Mesenchymal stem cell (in vitro differentiated cells and primary cell): ENCODE data around the gene KCNJ18.
"Not testable (repeated sequence)": the region's sequence is repeated elsewhere in the genome, so short reads cannot be mapped to it uniquely, and the experiment has no call there.

Source experiments
- DNase-seq: peaks from one replicate; pipeline ENCODE4 v3.0.0-alpha.2; 2013
- H2AFZ ChIP-seq: one replicate; pipeline ENCODE4 v1.6.1; 2013; ENCODE audit warnings: low read depth, mild to moderate bottlenecking, control low read depth, inconsistent platforms, low read length, moderate library complexity
- H2AK5ac ChIP-seq: 2 replicates; pipeline ENCODE4 v1.6.1; 2013; ENCODE audit warnings: low read length, moderate library complexity, mild to moderate bottlenecking, inconsistent platforms; ENCODE audit not compliant: severe bottlenecking
- H2BK120ac ChIP-seq: one replicate; pipeline ENCODE4 v1.6.1; 2013; ENCODE audit warnings: low read depth, mild to moderate bottlenecking, inconsistent platforms, low read length, moderate library complexity
- H2BK12ac ChIP-seq, 2 experiments: one replicate each; pipeline ENCODE4 v1.6.1; 2013; ENCODE audit warnings: inconsistent platforms in 2 of 2, low read length in 2 of 2, mild to moderate bottlenecking in 2 of 2, moderate library complexity in 2 of 2, control low read depth in 1 of 2
- H2BK15ac ChIP-seq: one replicate; pipeline ENCODE4 v1.6.1; 2013; ENCODE audit warnings: mild to moderate bottlenecking, low read depth, inconsistent platforms; ENCODE audit not compliant: poor library complexity, severe bottlenecking
- H2BK5ac ChIP-seq: 2 replicates; pipeline ENCODE4 v1.6.1; 2013; ENCODE audit warnings: low read depth, mild to moderate bottlenecking, low read length, control low read depth, inconsistent platforms; ENCODE audit not compliant: poor library complexity, severe bottlenecking
- H3K14ac ChIP-seq, 2 experiments: one replicate each; pipeline ENCODE4 v1.6.1; 2013; ENCODE audit warnings: inconsistent platforms in 2 of 2, low read length in 2 of 2, control low read depth in 1 of 2, mild to moderate bottlenecking in 1 of 2, moderate library complexity in 1 of 2
- H3K18ac ChIP-seq, 2 experiments: one replicate each; pipeline ENCODE4 v1.6.1; 2013; ENCODE audit warnings: inconsistent platforms in 2 of 2, low read length in 2 of 2, control low read depth in 1 of 2, low read depth in 1 of 2, mild to moderate bottlenecking in 1 of 2
- H3K23ac ChIP-seq, 2 experiments: one replicate each; pipeline ENCODE4 v1.6.1; 2013; ENCODE audit warnings: inconsistent platforms in 2 of 2, low read length in 2 of 2, mild to moderate bottlenecking in 2 of 2, moderate library complexity in 2 of 2, control low read depth in 1 of 2
- H3K27ac ChIP-seq: 2 replicates; pipeline ENCODE4 v1.5.1; 2013; ENCODE audit warnings: mild to moderate bottlenecking, moderate library complexity, low read length, control low read depth, inconsistent platforms; ENCODE audit not compliant: poor library complexity, severe bottlenecking
- H3K27me3 ChIP-seq, 2 experiments: 2 replicates each; pipeline versions ENCODE4 v1.6.1 to v1.7.0; 2013; ENCODE audit warnings: low read length in 2 of 2, mild to moderate bottlenecking in 2 of 2, moderate library complexity in 2 of 2, control low read depth in 1 of 2, inconsistent platforms in 1 of 2; ENCODE audit not compliant: control insufficient read depth in 1 of 2, insufficient read depth in 1 of 2
- H3K36me3 ChIP-seq, 2 experiments: 2 replicates each; pipeline versions ENCODE4 v1.6.1 to v1.7.0; 2013; ENCODE audit warnings: low read length in 2 of 2, control low read depth in 1 of 2, inconsistent platforms in 1 of 2, low read depth in 1 of 2, mild to moderate bottlenecking in 1 of 2; ENCODE audit not compliant: insufficient read depth in 2 of 2, control insufficient read depth in 1 of 2
- H3K4ac ChIP-seq, 2 experiments: one replicate each; pipeline ENCODE4 v1.6.1; 2013; ENCODE audit warnings: inconsistent platforms in 2 of 2, low read length in 2 of 2, mild to moderate bottlenecking in 2 of 2, moderate library complexity in 2 of 2, control low read depth in 1 of 2, low read depth in 1 of 2
- H3K4me1 ChIP-seq: 2 replicates; pipeline ENCODE4 v1.6.1; 2013; ENCODE audit warnings: low read depth, low read length, control low read depth; ENCODE audit not compliant: control insufficient read depth, insufficient read depth
- H3K4me2 ChIP-seq: 2 replicates; pipeline ENCODE4 v1.6.1; 2013; ENCODE audit warnings: low read length, mild to moderate bottlenecking, inconsistent platforms; ENCODE audit not compliant: poor library complexity, severe bottlenecking
- H3K4me3 ChIP-seq, 2 experiments: 2 replicates each; pipeline versions ENCODE4 v1.5.1 to v1.7.0; 2013; ENCODE audit warnings: low read length in 2 of 2, mild to moderate bottlenecking in 2 of 2, control low read depth in 1 of 2, low read depth in 1 of 2; ENCODE audit not compliant: insufficient read depth in 1 of 2
- H3K79me1 ChIP-seq: replicated peaks from 2 replicates; pipeline ENCODE4 v1.6.1; 2013; ENCODE audit warnings: mild to moderate bottlenecking, control low read depth, low read length, inconsistent platforms; ENCODE audit not compliant: poor library complexity, severe bottlenecking
- H3K9ac ChIP-seq: 2 replicates; pipeline ENCODE4 v1.7.0; 2013; ENCODE audit warnings: mild to moderate bottlenecking, low read length, moderate library complexity
- H3K9me3 ChIP-seq: 2 replicates; pipeline ENCODE4 v1.7.0; 2013; ENCODE audit warnings: mild to moderate bottlenecking, low read length; ENCODE audit not compliant: control insufficient read depth
- H4K8ac ChIP-seq: one replicate; pipeline ENCODE4 v1.6.1; 2013; ENCODE audit warnings: inconsistent platforms, mild to moderate bottlenecking, low read length, moderate library complexity
- H4K91ac ChIP-seq: one replicate; pipeline ENCODE4 v1.6.1; 2013; ENCODE audit warnings: mild to moderate bottlenecking, low read length, inconsistent platforms
- WGBS: methylation state at CpG from one replicate; pipeline ENCODE4 v1.1.7; 2013; ENCODE audit warnings: mixed read lengths; 5-methylcytosine and 5-hydroxymethylcytosine counted together

The KCNJ18 gene

GRCh38 chr17:21731076-21731475, 38.8 kb downstream of the KCNJ18 start:
- DNase-seq, H3K9ac ChIP-seq, H2AFZ ChIP-seq, H3K4me3 ChIP-seq, H3K18ac ChIP-seq, H2BK5ac ChIP-seq, H2BK12ac ChIP-seq, H4K8ac ChIP-seq, H3K23ac ChIP-seq, H3K4me1 ChIP-seq, H2AK5ac ChIP-seq, H2BK120ac ChIP-seq, H3K36me3 ChIP-seq, H3K4me2 ChIP-seq, H3K4ac ChIP-seq, H3K9me3 ChIP-seq, H3K79me1 ChIP-seq, H3K27ac ChIP-seq, H2BK15ac ChIP-seq, H4K91ac ChIP-seq, H3K27me3 ChIP-seq, H3K14ac ChIP-seq: not testable (repeated sequence)
- WGBS, result 78% methylated on average over 5 of the region's 5 CpGs

GRCh38 chr17:21733931-21734330, 41.6 kb downstream of the KCNJ18 start:
- H2BK5ac ChIP-seq, H3K4me3 ChIP-seq, H3K27me3 ChIP-seq, H3K14ac ChIP-seq, H3K23ac ChIP-seq, H3K36me3 ChIP-seq, H3K9me3 ChIP-seq, H2BK15ac ChIP-seq, H3K4me1 ChIP-seq, H3K9ac ChIP-seq, H2AK5ac ChIP-seq, H4K91ac ChIP-seq, H2BK12ac ChIP-seq, H3K27ac ChIP-seq, H3K4me2 ChIP-seq, H3K18ac ChIP-seq, H3K4ac ChIP-seq, H3K79me1 ChIP-seq, H4K8ac ChIP-seq, H2AFZ ChIP-seq, DNase-seq, H2BK120ac ChIP-seq: not testable (repeated sequence)
- WGBS, result 84% methylated on average over 3 of the region's 3 CpGs

GRCh38 chr17:21735814-21736213, 43.5 kb downstream of the KCNJ18 start:
- not testable (repeated sequence) for H3K23ac ChIP-seq, H4K91ac ChIP-seq, H2AK5ac ChIP-seq, H3K79me1 ChIP-seq, H2BK12ac ChIP-seq, H3K4ac ChIP-seq, H2BK120ac ChIP-seq, H2BK15ac ChIP-seq, H3K4me3 ChIP-seq, H3K9me3 ChIP-seq, H3K27ac ChIP-seq, H3K4me2 ChIP-seq, H3K36me3 ChIP-seq, H2AFZ ChIP-seq, H3K18ac ChIP-seq, H3K14ac ChIP-seq, H4K8ac ChIP-seq, DNase-seq, H3K9ac ChIP-seq, H3K4me1 ChIP-seq, H3K27me3 ChIP-seq, H2BK5ac ChIP-seq
- 80% methylated on average over 2 of the region's 4 CpGs for WGBS

- H3K9me3 ChIP-seq, H3K18ac ChIP-seq, H3K4ac ChIP-seq, H2BK15ac ChIP-seq, H3K14ac ChIP-seq, H3K79me1 ChIP-seq, H3K9ac ChIP-seq, H2AFZ ChIP-seq, H2BK12ac ChIP-seq, H3K4me3 ChIP-seq, H2BK5ac ChIP-seq, DNase-seq, H2AK5ac ChIP-seq, H4K91ac ChIP-seq, H3K4me2 ChIP-seq, H3K27me3 ChIP-seq, H3K23ac ChIP-seq, H3K36me3 ChIP-seq, H3K4me1 ChIP-seq, H2BK120ac ChIP-seq, H3K27ac ChIP-seq, H4K8ac ChIP-seq: not testable (repeated sequence)
- WGBS, result 81% methylated on average over 5 of the region's 23 CpGs
Measured at GRCh38 chr17:21737015-21737580, 44.8 kb downstream of the KCNJ18 start.
